HG03558 (cell line): ENCODE data around the gene DNAH11.

Source experiments
- ATAC-seq: cut with Tn5 transposase; IDR thresholded peaks from one replicate; pipeline ENCODE4 v1.9.1; 2021; ENCODE audit warnings: moderate number of reproducible peaks; ENCODE audit not compliant: unreplicated experiment; ENCODE audit errors: extremely low read depth

Gene DNAH11

DNA sequence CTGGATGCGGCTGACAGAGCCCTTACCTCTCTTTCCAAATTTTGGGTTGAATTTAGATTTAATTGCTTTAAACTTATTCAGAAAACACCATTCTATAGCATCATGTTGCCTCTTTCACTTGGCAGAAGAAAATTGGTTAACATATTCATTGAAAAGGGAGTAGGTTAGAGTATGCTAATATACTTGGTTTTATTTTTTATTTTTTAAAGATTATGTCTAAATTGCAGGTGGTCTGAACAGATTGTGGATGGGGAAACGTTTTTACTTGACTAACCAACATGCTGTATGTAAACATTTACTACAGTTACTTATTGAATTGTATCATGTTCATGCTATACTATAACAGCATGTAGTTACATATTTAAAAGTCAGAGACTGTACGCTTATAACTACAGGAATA lies 65.6 kb downstream of the DNAH11 start:
- no peak for ATAC-seq

- no peak for ATAC-seq
Observed at GRCh38 chr7:21611129-21611528, 68.3 kb downstream of the DNAH11 start.

DNA sequence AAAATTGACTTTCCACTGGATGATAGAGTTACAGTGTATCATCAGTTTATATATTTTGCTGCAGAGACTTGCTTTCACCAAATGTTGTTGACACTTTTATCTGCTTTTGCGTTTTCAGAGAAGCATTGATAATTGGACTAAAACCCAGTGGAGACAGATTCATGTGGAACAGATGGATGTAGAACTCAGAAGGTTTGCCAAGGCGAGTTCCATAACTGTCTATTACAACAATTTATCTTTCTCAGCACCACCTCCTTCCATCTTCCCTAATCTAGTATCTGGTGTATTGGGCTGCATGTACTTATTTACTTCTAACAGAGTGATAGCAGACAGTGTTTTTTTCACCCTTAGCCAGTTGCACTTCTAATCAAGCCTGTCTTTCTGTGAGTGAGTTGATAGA lies 73.3 kb downstream of the DNAH11 start:
- ATAC-seq: no peak

DNA sequence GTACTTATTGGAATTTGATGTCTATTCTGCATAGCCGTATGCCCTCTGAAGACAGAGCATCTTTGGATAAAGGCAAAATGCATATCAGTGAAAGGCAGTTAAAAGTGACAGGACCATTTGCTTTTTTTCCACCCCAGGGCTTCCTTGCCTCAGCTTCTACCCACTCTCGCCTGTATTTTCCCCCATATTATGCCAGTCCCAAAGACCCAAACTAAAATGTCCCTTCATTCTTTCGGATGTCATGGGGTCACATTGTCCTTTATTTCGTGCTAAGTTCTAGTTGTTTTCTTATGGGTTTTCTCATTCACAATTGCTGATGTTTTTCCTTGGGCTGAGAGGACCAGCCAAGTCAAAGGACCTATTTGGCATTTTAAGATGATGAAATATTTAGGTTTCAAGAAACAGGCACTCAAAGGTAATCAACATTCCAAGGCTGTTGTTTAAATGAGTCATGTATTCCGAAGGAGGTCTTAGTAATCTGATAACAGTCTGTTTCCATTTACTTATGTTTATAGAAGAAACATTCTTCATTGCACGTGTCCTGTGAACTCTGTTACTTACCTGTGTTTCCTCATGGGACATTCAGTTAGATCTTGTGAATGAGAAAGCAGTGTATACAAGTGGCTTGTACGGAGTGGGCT lies 74.1 kb downstream of the DNAH11 start:
- ATAC-seq: no peak

DNA sequence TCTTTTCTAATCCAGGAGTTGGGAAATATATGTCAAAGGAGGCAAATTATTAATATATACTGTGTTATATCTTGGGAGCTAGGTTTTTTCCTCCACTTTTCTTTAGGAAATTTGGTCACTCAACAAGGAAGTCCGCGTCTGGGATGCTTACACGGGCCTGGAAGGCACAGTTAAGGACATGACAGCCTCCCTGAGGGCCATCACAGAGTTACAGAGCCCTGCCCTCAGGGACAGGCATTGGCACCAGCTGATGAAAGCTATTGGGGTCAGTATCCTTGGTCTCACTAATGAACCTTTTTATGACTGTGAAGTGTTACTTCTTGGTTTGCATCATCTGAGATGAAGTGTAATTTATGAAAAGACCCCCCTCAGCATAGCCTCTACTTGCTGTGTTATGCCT lies 74.7 kb downstream of the DNAH11 start:
- ATAC-seq: no peak

GRCh38 chr7:21617916-21618390 lies 75.1 kb downstream of the DNAH11 start:
- no peak for ATAC-seq

DNA sequence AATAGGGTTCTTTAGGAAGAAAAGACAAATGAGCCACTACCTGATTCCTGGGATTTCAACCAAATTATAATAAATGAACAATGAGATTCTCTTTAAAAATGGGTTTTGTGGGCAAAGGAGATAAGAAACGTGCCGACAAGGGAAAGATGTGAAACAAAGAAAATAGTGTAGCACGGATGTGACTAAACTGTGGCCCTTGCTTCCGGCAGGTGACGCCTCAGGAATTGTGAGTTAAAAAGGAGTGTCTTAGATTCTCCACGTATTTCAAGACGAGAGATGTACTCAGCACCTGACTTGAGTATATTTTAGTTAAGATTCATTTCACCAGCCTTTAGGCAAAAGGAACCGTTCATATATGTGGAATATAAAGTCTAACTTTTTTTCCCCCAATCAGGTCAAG lies 75.9 kb downstream of the DNAH11 start:
- no peak for ATAC-seq

- no peak for ATAC-seq
Observed at GRCh38 chr7:21620054-21620453, 77.2 kb downstream of the DNAH11 start.

- no peak for ATAC-seq
Observed at GRCh38 chr7:21624320-21624719, 81.5 kb downstream of the DNAH11 start.

DNA sequence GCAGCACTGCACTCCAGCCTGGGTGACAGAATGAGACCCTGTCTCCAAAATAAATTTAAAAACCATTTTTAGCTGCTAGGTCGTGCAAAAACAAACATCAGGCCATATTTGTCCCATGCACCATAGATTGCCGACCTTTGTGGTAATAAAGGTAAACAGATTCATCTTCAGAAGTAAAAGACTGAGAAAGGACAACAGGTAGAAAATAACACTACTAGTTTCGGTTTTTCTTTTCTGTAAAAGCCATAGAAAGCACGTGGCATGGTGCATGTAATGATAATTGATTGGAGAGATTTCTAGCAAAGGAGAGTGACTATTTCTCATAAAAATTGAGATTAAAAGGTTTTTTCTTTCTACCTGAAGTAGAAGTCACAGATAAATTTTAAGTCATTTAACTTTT lies 93.9 kb downstream of the DNAH11 start:
- no peak for ATAC-seq

GRCh38 chr7:21639206-21639868 lies 96.5 kb downstream of the DNAH11 start:
- no peak for ATAC-seq

DNA sequence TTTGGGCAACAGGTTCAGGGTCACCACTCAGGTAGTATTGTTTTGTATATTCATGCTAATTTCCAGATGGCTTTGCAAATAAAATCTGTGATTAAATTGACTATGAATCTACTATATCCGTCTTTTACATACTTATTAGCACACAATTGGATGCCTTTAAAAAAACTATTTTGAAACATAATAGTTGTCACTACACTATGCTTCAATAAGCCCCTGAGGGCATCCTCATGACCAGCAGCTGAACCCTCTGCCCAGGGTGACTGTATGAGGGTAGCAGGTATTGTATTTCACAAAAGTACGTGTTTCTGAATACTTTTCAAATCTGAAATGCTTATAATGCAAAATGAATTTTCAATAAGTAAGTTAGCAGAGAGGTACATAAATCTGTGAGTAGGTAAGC lies 97.3 kb downstream of the DNAH11 start:
- ATAC-seq: no peak

- ATAC-seq: no peak
Observed at GRCh38 chr7:21641546-21641945, 98.7 kb downstream of the DNAH11 start.

- ATAC-seq: no peak
Observed at GRCh38 chr7:21642422-21642821, 99.6 kb downstream of the DNAH11 start.

- ATAC-seq: no peak
Observed at GRCh38 chr7:21651697-21652096, 108.9 kb downstream of the DNAH11 start.

DNA sequence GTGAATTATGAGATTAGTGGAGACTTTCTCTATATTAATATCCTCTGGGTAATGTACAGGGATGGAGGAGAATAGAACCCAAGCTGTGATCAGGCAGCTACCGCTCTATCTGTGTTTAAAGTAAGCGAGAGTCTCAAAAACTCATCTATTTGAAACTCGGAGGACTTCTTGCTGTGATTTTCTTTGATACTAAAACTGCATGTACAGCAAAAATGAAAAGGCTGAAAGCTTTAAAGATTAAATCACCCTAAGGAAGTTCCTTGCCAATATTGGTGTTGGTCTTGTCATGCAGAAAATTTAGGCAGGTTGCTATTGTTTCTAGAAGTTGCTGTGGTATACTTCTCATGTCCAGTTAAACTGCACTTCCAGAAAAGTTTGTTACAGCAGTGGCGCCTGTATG lies 110.8 kb downstream of the DNAH11 start:
- no peak for ATAC-seq

DNA sequence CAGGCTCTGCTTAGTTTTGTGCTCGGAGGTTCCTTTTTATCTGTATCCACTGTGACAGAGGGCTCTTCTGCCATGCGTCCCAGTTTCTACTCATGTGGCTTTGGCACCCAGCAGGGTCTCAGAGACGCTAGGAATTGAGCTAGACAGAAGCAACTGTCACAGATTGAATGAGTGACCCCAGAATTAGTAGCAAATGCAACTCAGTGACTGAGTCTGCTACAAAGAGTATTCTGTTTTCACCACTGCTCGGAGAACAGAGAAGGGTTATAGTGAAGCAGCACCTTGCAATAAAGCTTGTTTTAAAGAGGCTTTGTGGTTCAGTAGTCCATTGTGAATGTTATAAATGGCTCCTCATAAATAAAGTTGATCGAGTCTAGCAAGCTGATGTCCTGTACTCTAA lies 113.2 kb downstream of the DNAH11 start:
- ATAC-seq: no peak

- ATAC-seq: no peak
Observed at GRCh38 chr7:21656796-21657195, 114.0 kb downstream of the DNAH11 start.

GRCh38 chr7:21670496-21670895 lies 127.7 kb downstream of the DNAH11 start:
- ATAC-seq: no peak

DNA sequence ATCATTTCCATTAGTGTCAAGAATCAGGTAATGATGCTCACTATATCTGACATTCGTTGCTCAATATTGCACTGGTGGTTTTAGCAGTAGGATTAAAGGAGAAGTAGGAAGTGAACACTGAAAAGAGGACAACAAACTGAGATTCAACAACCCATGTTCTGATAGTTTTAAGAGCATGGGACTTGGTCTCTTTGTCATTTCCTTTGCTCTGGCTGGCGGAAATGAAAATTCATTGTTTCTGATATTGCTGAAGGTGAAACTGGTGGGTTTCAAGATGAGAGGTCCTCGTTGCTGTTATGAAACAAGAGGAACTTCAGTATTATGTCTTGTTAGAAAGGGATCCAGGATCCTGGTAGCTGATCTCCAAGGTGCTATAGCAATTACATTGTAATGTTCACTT lies 129.0 kb downstream of the DNAH11 start:
- ATAC-seq: no peak

DNA sequence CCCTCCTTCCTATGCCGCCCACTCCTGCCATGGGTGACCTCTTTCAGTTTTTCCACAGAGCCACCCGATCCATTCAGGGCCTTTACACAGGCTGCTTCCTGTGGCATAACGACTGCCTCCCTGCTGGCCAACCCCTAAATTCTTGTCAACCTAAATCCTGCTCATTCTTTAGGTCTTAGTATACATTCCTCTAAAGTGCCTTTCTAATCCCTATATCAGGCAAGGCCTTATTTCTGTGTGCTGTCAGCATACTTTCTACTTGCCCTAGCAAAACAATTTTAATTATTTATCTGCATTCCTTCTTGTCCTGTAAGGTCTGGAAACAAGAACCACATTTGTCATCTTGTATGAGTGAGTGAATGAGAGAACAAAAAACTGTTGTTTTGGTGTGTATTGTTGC lies 132.4 kb downstream of the DNAH11 start:
- no peak for ATAC-seq

DNA sequence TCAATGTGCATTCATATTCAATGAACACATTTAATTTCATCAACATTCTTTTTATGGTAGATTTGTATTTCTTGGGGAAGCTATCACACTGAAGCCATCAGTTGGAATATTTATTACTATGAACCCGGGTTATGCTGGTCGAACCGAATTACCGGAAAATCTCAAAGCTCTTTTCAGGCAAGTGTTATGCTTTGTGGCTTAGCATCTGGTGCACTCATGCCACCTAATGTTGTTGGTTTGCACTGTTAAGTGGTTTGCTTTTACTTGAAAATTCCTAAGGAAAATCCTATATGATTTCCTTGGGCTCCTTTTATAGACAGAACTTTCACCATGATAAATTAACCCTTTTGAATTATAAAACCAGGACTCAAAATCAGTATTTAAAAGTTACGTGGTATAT lies 147.9 kb downstream of the DNAH11 start:
- ATAC-seq: no peak
